ENCODE data around the gene ZSCAN5A.
A peak's percentile ranks its signal among the peaks of the same experiment; 100 is the strongest.
"Not testable (repeated sequence)": the region's sequence is repeated elsewhere in the genome, so short reads cannot be mapped to it uniquely, and the experiment has no call there.

The ZSCAN5A gene

DNA sequence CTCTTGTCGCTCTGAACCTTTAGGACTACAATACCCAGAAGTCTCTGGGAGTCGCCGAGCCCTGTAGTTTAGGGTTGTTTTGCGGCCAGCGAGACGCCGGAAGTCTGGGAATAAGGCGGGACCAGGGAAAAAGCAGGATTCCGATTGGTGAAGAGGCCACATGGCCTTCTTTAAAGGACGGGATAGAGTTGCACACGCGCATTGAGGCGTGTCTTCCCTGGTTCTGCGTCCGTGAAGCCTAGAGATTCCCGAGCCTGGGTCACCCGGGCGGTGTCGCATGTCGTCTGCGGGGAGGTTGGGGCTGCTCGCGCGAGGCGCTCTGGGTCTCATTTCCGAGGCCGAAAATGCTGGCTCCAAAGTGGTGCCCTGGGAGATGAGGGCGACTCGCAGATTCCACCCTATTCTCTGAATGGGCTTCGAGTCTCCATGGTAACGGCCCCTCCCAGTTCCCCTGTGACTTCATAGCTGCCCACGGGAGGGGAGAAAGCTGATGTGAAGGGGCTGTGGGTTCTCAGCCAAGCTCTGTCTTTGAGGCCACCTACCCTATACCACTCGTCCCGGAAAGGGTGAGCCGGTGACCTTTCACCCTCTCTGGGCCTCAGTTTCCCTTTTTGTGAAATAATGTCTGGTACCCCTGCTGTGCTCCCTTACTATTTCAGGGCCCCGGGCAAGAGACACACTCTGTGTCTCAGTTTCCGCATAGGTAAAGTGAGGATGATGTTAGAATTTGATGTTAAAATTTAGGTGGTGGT is 614 bp upstream of the ZSCAN5A start:
- peak; percentile 94 to 96 for DNase-seq (ENCODE audit: low read depth in 2 of 2)

DNA sequence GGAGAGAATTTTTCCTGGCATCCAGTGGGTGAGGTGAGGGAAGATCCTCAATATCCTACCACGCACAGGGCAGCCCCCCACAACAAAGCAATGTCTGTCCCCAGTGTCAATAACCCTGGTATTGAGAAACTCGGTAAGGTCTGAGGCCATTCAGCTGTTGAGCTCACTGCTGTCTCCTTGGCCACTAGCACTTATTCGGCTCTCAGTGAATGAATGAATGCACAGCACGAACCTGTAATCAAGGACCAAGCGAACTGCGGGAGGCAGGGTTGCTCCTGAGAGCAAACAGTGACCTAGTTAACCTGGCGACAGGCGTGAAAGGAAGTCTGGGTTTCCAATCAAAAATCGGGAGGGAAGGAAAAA is 640 bp downstream of the ZSCAN5A start:
- DNase-seq (ENCODE audit: low read depth in 2 of 2): no peak

DNA sequence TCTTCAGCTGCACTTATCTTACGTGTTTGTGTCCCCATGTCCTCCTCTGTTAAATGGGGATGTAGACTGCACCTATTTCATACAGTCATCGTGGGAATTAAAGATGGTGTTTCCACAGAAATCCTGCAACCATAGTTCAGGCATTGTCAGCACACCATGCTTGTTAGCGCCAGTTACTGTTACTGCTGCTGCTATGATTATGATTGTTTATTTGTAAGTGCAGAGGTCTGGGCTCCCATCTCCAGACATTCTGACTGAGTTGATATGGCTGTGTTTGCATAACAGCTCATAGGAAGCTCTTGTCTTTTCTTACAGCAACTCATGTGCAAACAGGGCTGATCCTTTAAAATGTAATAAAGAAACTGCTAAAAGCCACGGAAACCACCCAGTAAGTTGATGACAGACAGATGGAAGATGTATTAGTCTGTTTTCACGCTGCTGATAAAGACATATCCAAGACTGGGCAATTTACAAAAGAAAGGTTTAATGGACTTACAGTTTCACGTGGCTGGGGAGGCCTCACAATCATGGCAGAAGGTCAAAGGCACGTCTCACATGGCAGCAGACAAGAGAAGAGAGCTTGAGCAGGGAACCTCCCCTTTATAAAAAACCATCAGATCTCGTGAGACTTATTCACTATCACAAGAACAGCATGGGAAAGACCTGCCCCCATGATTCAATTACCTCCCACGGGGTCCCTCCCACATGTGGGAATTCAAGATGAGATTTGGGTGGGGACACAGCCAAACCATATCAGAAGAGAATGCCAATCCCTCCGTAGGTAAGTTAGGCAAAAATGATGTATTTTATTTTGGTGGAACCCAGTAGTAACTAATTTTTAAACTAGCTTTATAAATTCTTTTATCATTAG is 1.6 kb downstream of the ZSCAN5A start:
- no peak for DNase-seq (ENCODE audit: low read depth in 2 of 2)

DNA sequence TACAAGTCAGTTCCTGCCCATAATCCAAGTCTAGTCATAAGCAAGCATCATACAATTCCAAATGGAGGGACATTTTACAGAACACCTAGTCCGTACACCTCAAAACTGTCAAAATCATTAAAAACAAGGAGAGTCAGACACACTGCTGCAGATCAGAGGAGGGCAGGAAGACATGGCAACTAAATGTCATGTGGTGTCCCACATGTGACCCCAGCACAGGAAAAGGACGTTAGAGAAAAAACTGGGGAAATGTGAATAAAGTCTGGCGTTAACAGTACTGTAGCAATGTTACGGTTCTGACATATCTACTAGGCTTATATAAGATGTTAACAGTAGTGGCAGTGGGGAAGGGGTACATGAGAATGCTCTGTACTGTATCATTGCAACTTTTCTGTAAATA is 2.3 kb downstream of the ZSCAN5A start:
- DNase-seq (ENCODE audit: low read depth in 2 of 2): no peak

DNA sequence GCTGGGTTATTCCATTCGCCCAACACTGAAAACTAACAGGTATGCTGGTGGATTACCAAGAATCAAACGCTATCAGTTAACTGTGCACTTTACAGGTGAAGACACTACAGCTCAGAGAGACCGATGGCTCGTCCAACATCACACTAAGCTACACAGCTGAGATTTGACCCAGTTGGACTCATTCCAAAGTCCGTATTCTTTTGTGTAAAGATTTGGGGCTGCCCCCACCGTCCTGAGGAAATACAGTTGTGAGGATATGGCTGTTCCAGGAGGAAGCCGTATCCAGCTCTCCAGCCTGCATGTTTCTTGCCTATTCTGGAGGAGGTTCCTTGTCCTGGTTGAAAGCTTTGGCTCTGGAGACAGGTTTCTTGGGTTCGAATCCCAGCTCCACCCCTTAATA is 4.2 kb downstream of the ZSCAN5A start:
- no peak for DNase-seq (ENCODE audit: low read depth in 2 of 2)

DNA sequence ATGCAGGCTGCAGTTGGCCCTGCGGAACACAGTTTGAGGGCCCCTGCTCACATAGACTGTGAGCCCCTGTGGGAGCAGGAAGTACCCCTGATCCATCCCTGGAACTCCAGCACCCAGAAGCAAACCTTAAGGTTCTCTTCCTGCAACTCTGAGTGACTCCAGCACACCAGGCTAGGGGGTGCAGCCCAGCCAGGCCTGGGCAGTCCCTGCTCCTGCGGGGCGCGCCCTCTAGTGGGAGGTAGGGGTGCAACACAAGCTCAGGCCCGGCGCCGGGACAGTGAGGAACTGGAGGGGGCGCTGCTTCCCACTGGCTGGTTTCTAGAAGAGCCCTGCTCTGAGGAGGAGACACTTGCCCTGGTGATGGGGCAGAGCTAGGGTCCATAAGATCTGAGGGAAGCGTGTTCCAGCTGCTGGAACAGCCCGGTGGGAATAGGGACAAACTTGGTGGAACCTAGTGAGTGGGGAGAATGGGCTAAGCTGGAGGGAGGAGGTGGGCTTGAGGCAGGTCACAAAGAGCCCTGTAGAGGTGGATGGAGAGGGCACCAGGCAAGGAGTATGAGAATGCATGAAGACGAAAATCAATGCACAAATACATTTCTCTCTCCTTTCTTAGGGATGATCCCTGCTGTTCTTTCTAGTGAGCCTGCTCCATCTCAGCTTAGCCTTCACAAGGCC is 5.0 kb downstream of the ZSCAN5A start:
- DNase-seq (ENCODE audit: low read depth in 2 of 2): no peak

DNA sequence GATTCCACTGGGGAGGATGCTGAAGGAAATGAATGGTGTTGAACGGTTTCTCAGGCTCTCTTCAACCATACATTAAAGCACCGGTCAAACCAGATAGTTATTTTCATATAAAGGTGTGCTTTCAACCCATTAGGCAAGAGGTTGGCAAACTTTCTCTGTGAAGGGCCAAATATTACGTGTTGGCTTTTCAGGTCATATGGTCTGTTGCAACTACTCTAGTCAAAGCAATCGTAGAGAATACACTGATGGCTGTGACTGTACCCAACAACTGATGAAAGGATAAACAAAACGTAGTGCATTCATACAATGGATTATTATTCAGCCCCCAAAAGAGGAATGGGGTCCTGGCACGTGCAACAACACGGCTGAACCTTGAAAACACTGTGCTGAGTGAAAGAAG is 5.8 kb downstream of the ZSCAN5A start:
- no peak for DNase-seq (ENCODE audit: low read depth in 2 of 2)

DNA sequence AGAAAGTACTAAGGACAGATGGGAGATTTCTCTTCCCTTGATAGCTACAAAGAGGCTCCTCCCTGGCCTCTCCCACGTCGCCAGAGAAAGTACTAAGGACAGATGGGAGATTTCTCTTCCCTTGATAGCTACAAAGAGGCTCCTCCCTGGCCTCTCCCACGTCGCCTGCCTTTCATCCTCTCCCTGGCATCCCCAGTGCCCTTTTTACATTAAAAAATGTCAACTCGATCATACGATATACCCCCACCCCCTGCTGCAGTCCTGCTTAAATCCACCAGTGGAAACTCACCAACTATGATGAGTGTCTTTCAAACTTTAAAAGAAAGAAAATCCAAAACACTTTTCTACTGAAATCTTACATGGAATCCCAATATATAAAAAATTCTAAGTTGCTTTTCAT is 7.6 kb downstream of the ZSCAN5A start:
- not testable (repeated sequence) for DNase-seq (ENCODE audit: low read depth in 2 of 2)

DNA sequence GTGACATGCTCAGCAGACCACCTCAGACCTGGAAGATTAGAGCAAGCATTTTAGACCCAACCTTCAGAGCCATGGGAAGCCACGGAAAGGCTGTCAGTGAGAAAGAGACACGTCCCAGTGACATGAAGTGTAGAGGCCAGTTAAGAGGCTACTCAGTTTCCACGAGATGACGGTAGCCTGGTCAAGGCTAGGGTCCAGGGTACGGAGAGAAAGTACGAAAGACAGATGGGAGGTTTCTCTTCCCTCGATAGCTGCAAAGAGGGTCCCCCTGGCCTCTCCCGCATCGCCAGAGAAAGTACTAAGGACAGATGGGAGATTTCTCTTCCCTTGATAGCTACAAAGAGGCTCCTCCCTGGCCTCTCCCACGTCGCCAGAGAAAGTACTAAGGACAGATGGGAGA is 8.6 kb downstream of the ZSCAN5A start:
- no peak for DNase-seq (ENCODE audit: low read depth in 2 of 2)

DNA sequence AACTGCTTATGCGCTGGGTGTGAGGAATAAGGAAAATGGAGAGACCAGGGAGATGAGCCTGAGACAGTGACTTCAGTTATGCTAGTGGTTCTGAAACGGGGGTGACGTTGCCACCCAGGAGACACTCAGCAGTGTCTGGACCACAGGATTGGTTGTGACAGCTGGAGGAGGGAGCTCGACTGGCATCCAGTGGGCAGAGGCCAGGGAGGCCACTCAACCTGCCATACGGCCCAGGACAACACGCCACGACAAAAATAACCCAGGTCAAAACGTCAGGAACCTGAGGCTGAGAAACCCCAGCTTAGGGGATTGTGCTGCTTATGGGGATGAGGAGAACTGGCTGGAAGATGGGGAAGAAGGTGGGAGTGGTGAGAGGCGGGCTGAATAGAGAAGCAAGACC is 10.4 kb downstream of the ZSCAN5A start:
- DNase-seq (ENCODE audit: low read depth in 2 of 2): no peak

DNA sequence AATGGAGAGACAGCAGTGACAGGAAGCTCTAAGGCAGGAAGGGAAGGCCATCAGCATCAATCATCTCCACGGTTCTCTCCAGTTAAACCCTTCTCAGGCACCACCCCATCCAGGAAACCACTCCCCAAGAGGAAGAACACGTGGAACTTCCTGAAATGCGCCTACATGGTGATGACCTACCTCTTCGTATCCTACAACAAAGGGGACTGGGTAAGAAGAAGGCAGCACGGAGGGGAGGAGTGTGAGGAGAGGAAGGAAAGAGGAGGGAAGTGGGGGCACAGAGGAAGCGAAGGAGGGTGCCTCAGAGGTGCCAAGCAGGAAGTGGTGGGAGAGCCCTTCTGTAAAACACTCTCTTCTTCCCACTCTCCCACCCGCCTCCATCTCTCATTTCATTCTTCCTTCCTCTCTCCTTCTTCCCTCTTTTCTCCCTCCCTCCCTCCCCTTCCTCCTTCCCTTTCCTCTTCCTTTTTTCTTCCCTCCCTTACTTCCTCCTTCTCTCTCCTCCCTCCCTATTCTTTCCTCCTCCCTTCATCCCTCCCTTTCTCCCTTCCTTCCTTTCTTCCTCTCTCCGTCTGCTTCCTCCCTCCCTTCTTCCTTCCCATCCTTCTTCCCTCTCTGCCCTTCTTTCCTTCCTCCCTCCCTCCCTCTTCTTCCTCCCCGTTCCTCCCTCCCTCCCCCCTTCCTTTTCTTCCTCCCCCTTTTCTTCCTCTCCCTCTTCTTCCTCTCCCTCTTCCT is 12.6 kb downstream of the ZSCAN5A start:
- DNase-seq (ENCODE audit: low read depth in 2 of 2): no peak

DNA sequence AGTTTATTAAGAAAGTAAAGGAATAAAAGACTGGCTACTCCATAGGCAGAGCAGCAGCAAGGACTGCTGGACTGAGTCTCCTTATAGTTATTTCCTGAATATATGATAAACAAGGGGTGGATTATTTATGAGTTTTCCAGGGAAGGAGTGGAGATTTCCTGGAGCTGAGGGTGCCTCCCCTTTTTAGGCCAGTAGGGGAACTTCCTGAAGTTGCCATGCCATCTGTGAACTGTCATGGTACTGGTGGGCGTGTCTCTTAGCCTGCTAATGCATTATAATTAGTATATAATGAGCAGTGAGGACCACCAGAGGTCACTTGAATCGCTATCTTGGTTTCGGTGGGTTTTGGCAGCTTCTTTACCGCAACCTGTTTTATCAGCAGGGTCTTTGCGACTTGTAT is 13.5 kb downstream of the ZSCAN5A start:
- no peak for DNase-seq (ENCODE audit: low read depth in 2 of 2)

DNA sequence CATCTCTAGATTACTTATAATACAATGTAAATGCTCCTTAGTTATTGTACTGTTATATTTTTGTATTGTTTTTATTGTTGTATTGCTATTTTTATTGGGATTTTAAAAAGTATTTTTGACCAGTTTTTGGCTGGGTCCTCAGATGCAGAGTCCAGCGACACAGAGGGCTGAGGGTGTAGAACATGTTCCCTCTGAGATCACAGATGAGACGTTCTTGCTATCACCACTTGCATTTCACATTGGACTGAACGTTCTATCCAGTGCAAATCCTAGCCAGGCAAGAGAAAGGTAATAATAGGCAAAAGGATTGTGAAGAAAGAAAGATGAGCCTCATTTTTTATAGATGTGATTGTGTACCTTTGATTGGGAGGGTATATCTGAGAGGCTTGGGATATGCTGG is 15.0 kb downstream of the ZSCAN5A start:
- no peak for DNase-seq (ENCODE audit: low read depth in 2 of 2)

DNA sequence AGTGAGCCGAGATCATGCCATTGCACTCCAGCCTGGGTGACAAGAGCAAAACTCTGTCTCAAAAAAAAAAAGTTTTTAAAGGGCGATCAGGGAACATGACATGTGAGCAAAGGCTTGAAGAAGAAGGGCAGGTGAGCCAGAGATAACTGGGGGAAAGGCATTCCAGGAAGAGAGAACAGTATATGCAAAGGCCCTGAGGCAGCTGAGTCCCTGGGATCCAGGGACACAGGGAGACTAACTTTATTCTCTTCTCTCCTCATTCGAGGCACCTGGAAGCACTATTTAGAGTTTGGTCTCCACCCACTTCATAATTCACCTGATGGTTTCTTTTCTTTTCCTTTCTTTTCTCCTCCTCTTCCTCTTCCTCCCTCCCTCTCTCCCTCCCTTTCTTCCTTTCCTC is 17.6 kb downstream of the ZSCAN5A start:
- no peak for DNase-seq (ENCODE audit: low read depth in 2 of 2)

DNA sequence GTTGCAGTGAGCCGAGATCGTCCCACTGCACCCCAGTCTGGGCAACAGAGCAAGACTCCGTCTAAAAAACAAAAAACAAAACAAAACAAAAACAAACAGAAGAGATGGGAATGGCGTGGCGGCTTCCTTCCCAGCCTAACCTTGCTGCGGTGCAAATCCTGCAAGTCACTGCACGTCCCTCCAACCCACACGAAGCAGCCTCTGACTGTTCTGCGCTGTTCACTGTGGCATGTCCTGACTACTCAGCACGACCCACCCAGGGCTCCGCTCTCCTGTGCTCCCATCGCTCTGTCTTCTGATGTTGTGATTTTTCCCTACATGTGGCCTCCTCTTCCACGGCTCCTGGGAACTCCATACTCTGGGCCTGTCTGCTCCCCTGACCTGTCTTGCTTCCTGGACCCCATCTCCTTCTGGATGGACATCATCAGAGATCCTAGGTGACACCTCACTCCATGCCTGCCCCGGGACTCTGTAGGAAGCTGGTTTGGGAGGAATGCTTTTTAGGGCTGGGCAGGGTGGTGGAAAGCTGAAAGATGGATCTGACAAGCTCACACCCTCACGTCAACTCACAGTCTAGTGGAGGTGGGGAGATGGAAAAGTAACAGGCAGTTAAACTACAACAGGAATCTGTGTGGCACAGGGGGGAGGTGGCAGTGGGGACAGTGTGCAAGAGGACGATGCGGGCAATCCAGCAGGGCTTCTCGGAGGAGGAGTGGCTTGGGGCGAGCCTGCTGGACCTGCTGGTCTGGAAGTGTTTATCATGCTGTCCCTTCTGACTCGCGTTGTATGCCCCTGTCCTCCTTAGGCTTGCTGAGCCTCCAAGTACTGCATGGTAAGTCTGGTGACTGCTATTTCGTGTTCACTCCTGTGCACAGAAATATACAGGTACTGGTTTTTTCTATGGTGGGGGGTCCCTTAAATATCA is 18.8 kb downstream of the ZSCAN5A start:
- no peak for DNase-seq (ENCODE audit: low read depth in 2 of 2)

DNA sequence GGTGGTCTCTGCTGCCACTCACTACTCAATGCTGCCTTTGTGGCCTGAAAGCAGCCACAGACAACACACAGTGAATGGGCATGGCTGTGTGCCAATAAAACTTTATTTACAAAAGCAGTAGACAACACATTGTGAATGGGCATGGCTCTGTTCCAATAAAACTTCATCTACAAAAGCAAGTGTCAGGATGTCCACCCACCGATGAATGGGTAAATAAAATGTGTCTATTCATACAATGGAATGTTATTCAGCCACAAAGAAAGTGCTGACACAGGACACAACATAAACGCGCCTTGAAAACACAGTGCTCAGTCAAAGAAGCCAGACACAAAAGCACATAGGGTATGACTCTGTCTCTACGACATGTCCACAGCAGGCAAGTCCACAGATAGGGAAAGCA is 20.1 kb downstream of the ZSCAN5A start:
- no peak for DNase-seq (ENCODE audit: low read depth in 2 of 2)

DNA sequence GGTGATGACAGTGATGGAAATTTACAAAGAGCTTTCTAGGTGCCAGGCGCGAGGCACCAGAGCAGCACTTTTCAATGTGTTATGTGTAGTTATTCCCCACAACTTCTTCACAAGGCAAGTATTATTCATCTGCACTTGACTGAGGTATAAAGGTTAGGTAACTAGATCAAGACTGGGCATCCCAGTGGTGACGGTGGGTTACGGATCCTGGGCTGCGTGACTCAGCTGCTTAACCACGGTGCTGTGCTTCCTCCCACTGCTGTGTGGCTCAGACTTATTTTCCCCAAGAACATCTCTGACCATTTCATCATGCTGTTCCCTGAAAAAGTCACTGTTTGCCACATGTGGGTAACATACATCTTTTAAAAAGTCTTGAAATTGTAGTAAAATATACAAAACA is 22.8 kb downstream of the ZSCAN5A start:
- no peak for DNase-seq (ENCODE audit: low read depth in 2 of 2)

DNA sequence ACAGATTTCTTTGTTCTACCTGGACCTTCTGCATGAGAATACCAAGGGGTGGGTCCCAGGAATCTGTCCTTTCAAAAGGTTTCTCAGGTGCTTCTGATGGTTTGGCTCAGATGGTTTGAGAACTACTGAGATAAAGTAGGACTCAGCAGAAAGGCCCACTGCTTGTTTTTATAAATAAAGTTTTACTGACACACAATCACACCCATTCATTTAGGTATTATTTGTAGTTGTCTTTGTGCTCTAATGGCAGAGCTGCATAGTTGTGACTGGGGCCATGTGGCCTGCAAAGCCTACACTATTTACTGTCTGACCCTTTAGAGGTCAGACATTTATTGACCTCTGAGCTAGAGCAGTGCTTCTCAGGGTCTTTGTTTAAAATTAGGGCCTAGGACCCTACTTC is 24.5 kb downstream of the ZSCAN5A start:
- DNase-seq (ENCODE audit: low read depth in 2 of 2): no peak

DNA sequence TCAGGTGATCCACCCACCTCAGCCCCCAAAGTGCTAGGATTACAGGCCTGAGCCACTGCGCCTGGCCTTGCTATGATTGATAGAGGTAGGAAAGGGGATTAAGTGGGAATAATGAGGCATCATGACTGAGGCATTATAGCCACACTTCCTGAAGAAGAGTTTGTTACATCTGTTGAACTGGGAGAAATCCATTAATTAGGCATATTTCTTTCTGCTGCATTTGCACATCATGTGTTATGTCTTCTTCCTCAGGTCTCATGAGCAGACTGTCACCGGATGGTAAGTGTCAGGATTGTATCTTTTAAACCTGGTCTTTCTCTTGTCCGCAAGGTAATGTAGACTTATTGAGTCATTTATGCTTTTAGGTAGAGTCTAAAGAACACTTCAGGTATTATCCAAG is 29.9 kb downstream of the ZSCAN5A start:
- no peak for DNase-seq (ENCODE audit: low read depth in 2 of 2)

DNA sequence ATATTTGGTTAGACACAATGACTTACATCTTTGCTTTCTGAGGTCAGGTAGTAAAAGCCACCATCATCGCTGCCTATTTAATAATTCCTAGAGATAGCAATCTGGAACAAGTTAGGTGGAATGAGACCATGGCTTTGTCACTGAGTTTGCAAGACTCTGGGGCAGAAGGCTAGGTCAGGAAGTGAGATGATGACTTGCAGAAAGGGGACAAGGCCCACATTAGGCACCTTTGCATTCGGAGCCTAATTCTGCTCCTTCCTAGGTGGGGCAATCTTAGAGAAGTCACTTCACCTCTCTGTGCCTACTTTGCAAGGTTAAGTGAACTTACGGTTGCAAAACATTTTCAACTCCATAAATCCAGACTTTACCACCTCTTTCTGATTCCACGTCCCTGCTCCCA is 31.8 kb downstream of the ZSCAN5A start:
- DNase-seq (ENCODE audit: low read depth in 2 of 2): no peak

DNA sequence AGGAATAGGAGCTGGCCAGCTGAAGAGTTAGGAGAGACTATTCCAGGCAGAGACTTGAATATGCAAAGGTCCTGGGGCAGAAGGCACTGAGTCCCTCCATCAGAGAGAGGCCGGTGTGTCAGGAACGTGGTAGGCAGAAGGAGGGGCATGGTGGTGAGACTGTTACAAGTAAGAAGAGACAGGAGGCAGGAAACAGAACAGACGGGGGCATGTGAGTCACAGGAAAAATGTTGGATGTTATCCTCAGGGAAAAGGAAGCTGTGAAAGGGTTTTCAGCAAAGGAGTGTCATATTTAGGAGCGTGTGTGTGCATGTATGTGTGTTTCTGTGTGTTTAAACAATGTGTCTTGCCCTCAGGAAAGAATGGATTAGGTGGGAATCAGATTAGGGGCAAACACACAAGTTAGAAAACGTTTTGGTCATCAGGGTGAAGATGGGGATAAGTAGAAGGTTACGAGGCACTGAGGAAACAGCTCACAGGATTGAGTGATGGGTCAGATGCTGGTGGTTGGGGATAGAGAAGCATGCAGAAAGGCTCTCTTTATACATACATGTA is 41.0 kb downstream of the ZSCAN5A start:
- DNase-seq (ENCODE audit: low read depth in 2 of 2): no peak

Measured in fibroblast of skin of left biceps (primary cell).